ENCODE measurements around the gene SGSM1.

Gene SGSM1

DNA sequence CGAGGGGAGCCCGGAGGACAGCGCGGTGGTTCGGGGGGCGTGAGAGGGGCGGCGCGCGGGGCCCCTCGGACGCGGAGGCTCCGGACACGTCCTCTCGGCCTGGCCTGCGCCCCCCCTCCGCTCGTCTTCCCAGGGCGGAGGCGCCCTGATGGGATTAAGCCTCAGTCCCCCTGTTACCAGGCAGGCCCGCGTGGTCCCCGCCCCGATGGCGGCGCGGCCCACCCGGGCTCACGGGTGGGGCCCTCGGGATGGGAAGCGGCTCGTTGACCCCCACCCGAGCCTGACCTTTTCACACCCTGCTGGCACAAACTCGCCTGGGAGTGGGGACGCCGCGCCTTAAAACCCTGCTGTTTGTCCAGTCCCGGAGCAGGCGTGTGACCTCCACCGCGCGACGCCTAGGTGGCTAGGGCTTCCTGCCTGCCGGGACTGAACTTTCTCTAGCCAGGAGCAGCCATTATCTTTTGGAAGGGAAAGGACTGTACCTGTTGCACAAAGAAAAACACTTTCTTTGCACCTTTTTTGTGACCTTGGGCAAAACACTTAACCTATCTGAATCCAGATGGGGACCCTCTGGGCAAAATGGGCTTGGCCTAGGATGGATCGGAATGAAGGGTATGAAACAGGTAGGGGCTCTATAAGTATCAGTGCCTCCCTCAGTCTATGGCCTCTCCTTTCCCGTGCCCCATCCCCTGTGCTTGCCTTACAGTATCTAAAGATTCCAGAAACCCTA, 147.5 kb downstream of the SGSM1 start:
- H3K4me3 ChIP-seq (ENCODE audit: low read depth, low read length) = no peak overlapping the region
- no peak for DNase-seq (ENCODE audit: low read depth)
- TF ChIP-seq POLR2A (IDR thresholded peaks at IDR 0.05; ENCODE audit: extremely low read depth, insufficient read length) (no peak), MYC (IDR thresholded peaks at IDR 0.05; ENCODE audit: low read depth, low read length) (no peak)
- TF ChIP-seq, protein P1, sequence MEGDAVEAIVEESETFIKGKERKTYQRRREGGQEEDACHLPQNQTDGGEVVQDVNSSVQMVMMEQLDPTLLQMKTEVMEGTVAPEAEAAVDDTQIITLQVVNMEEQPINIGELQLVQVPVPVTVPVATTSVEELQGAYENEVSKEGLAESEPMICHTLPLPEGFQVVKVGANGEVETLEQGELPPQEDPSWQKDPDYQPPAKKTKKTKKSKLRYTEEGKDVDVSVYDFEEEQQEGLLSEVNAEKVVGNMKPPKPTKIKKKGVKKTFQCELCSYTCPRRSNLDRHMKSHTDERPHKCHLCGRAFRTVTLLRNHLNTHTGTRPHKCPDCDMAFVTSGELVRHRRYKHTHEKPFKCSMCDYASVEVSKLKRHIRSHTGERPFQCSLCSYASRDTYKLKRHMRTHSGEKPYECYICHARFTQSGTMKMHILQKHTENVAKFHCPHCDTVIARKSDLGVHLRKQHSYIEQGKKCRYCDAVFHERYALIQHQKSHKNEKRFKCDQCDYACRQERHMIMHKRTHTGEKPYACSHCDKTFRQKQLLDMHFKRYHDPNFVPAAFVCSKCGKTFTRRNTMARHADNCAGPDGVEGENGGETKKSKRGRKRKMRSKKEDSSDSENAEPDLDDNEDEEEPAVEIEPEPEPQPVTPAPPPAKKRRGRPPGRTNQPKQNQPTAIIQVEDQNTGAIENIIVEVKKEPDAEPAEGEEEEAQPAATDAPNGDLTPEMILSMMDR (IDR thresholded peaks at IDR 0.05; ENCODE audit: low read depth, low read length) = no peak
- TF ChIP-seq, protein P2, sequence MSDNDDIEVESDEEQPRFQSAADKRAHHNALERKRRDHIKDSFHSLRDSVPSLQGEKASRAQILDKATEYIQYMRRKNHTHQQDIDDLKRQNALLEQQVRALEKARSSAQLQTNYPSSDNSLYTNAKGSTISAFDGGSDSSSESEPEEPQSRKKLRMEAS (IDR thresholded peaks at IDR 0.05; ENCODE audit: low read depth, low read length) = no peak

DNA sequence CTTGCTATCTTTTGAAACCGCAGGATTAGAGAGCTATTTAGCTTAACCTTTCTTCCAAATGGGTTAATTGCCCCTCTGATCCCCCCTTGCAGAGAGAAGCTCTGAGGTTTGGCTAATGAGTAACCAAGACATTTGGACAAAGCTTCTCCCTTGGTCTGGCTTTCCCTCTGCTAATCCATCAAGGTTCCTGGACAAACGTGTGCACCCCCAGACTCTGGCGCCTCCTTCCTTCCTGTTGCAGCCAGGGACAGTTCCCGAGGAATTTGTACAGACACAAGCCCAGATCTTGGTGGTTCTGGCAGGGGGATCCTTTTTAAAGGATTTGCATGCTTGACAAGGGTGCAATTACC, 148.1 kb downstream of the SGSM1 start:
- H3K4me3 ChIP-seq (ENCODE audit: low read depth, low read length) = no peak overlapping the region
- TF ChIP-seq, protein P1 (IDR thresholded peaks at IDR 0.05; ENCODE audit: low read depth, low read length) = no peak
- TF ChIP-seq POLR2A (IDR thresholded peaks at IDR 0.05; ENCODE audit: extremely low read depth, insufficient read length) (no peak), MYC (IDR thresholded peaks at IDR 0.05; ENCODE audit: low read depth, low read length) (no peak)
- TF ChIP-seq, protein P2 (IDR thresholded peaks at IDR 0.05; ENCODE audit: low read depth, low read length) = no peak
- no peak for DNase-seq (ENCODE audit: low read depth)

DNA sequence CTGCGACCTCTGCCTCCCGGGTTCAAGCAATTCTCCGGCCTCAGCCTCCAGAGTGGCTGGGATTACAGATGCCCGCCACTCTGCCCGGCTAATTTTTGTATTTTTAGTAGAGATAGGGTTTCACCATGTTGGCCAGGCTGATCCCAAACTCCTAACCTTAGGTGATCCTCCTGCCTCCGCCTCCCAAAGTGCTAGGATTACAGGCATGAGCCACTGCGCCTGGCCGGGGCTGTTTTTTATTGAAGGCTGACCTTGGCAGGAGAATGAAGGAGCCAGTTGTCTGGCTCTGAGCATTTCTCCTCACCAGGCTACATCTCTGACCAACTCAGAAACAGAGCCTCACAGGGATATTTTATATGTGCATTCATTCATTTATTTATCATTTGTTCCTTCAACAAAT, 148.8 kb downstream of the SGSM1 start:
- no peak overlapping the region for H3K4me3 ChIP-seq (ENCODE audit: low read depth, low read length)
- DNase-seq (ENCODE audit: low read depth) = no peak
- TF ChIP-seq POLR2A (IDR thresholded peaks at IDR 0.05; ENCODE audit: extremely low read depth, insufficient read length) (no peak), MYC (IDR thresholded peaks at IDR 0.05; ENCODE audit: low read depth, low read length) (no peak)
- TF ChIP-seq, protein P2 (IDR thresholded peaks at IDR 0.05; ENCODE audit: low read depth, low read length) = no peak
- TF ChIP-seq, protein P1 (IDR thresholded peaks at IDR 0.05; ENCODE audit: low read depth, low read length) = no peak

DNA sequence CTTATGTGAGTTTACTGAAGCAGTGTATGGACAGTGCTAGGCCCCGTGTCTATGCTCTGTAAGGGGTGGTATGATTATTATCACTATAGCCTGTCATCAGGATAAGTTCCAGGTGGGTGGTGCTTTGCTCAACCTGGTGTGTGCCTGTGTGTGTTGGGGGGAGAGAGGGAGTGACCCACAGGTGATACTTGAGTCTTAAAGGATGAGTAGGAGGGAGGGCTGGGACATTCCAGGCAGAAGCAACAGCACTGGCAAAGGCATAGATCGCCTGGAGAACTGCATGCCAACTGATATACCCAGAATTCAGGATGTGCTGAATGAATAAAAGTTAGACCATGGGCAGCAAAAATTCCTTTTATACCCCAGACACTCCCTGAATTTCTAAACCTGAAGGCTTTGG, 151.0 kb downstream of the SGSM1 start:
- H3K4me3 ChIP-seq (ENCODE audit: low read depth, low read length) = no peak overlapping the region
- TF ChIP-seq, protein P2 (IDR thresholded peaks at IDR 0.05; ENCODE audit: low read depth, low read length) = no peak
- TF ChIP-seq, protein P1 (IDR thresholded peaks at IDR 0.05; ENCODE audit: low read depth, low read length) = no peak
- TF ChIP-seq POLR2A (IDR thresholded peaks at IDR 0.05; ENCODE audit: extremely low read depth, insufficient read length) = no peak
- DNase-seq (ENCODE audit: low read depth) = no peak

DNA sequence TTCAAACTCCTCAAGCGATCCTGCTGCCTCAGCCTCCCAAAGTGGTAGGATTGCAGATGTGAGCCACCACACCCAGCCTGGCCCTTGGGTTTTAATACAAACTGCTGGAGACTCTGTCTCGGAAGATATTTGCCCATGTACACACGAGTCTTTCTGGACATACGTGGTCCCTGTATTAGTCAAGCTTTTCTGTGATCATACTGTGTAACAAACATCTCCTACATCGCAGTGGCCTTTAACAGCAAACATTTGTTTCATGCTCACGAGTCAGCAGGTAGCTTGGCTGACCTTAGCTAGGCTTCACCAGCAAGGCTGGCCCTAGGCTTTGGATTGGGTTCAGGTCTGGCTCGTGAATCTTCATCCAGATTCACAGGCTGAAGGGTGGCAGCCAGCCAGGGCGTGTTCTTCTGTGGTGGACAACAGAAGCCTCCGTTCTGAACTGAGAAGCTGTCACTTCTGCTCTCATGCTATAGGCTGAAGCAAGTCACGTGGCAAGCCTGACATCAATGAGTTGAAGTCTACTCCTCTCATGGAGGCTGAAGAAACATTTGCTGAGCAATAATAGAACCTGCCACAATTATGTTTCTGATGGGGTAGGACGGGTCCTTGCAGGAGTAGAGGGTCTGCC, 155.3 kb downstream of the SGSM1 start:
- DNase-seq (ENCODE audit: low read depth) = no peak
- no peak overlapping the region for H3K4me3 ChIP-seq (ENCODE audit: low read depth, low read length)
- TF ChIP-seq MYC (IDR thresholded peaks at IDR 0.05; ENCODE audit: low read depth, low read length) = no peak
- TF ChIP-seq, protein P2 (IDR thresholded peaks at IDR 0.05; ENCODE audit: low read depth, low read length) = no peak
- TF ChIP-seq, protein P1 (IDR thresholded peaks at IDR 0.05; ENCODE audit: low read depth, low read length) = no peak
- no peak for TF ChIP-seq POLR2A (IDR thresholded peaks at IDR 0.05; ENCODE audit: extremely low read depth, insufficient read length)

Data from NB4 (cell line).